GM18861 (cell line): ENCODE results near the gene FAM83E.
"Not testable (repeated sequence)": the region's sequence is repeated elsewhere in the genome, so short reads cannot be mapped to it uniquely, and the experiment has no call there.

Source experiments
- ATAC-seq: cut with Tn5 transposase; IDR thresholded peaks from one replicate; pipeline ENCODE4 v1.9.1; 2021; ENCODE audit not compliant: unreplicated experiment

Gene FAM83E

GRCh38 chr19:48578891-48579290, 36.0 kb downstream of the FAM83E start:
- ATAC-seq = no peak

- not testable (repeated sequence) for ATAC-seq
Measured at GRCh38 chr19:48577908-48578307, 37.0 kb downstream of the FAM83E start.

- ATAC-seq = no peak
Measured at GRCh38 chr19:48575931-48576622, 38.8 kb downstream of the FAM83E start.

- ATAC-seq = no peak
Measured at GRCh38 chr19:48573163-48573505, 41.7 kb downstream of the FAM83E start.

GRCh38 chr19:48571378-48572162, 43.3 kb downstream of the FAM83E start:
- ATAC-seq = no peak

- ATAC-seq = no peak
Measured at GRCh38 chr19:48569814-48570213, 45.1 kb downstream of the FAM83E start.

- ATAC-seq = no peak
Measured at GRCh38 chr19:48568345-48568886, 46.5 kb downstream of the FAM83E start.

GRCh38 chr19:48565090-48565489, 49.8 kb downstream of the FAM83E start:
- ATAC-seq = no peak
